Measurements from ENCODE around the gene CSNK1A1. TPM values are rescaled to one million over a fixed set of nuclear protein-coding genes. Genes with fewer than 3 reads are reported as not detected.
A peak's percentile ranks its signal among the peaks of the same experiment; 100 is the strongest.

CSNK1A1 gene
- total RNA-seq, 4 donors from 2014 or later = 283 to 347 (median 336) TPM

- H3K36me3 ChIP-seq = peaks cover 60 to 97% (median 78%) of the 10 kb centered on the region in 4 donors
- H3K4me3 ChIP-seq = no peak overlapping the region
- peaks cover 5 to 77% (median 40%) of the 10 kb centered on the region in 4 donors for H3K4me1 ChIP-seq
- 87% methylated on average over 2 of the region's 2 CpGs for WGBS
- TF ChIP-seq CTCF (IDR thresholded peaks at IDR 0.05) (no peak), POLR2AphosphoS5 (IDR thresholded peaks at IDR 0.05) (no peak), EP300 (IDR thresholded peaks at IDR 0.05) (no peak), POLR2A (IDR thresholded peaks at IDR 0.05; ENCODE audit: low read depth) (no peak)
- H3K27me3 ChIP-seq = no peaks in the 10 kb centered on the region
- H3K27ac ChIP-seq (replicated peaks in 1 of 4) = peak overlapping the region; percentile 50 to 68 (median 66)
- intact Hi-C loops (cut with DNase I) = loop anchor here (5.0 kb wide), 1 partner anchor 38 kb away; no protein-coding TSS in a partner anchor
- H3K9me3 ChIP-seq = no peaks in the 10 kb centered on the region
- DNase-seq (ENCODE audit: extremely low spot score) = no peak
These were observed 46.6 kb downstream of the CSNK1A1 start for GRCh38 chr5:149504677-149505076.

GRCh38 chr5:149503006-149503405, 48.2 kb downstream of the CSNK1A1 start:
- H3K9me3 ChIP-seq = no peaks in the 10 kb centered on the region
- no peak for DNase-seq (ENCODE audit: extremely low spot score)
- 69% methylated on average over 2 of the region's 2 CpGs for WGBS
- no peak overlapping the region for H3K4me3 ChIP-seq
- peaks cover 50 to 97% (median 72%) of the 10 kb centered on the region in 4 donors for H3K36me3 ChIP-seq
- no peaks in the 10 kb centered on the region for H3K27me3 ChIP-seq
- TF ChIP-seq POLR2AphosphoS5 (IDR thresholded peaks at IDR 0.05) (no peak), EP300 (IDR thresholded peaks at IDR 0.05) (no peak), CTCF (IDR thresholded peaks at IDR 0.05) (no peak), POLR2A (IDR thresholded peaks at IDR 0.05; ENCODE audit: low read depth) (no peak)
- peak overlapping the region; percentile 50 to 68 (median 66) for H3K27ac ChIP-seq (replicated peaks in 1 of 4)
- peaks cover 5 to 72% (median 43%) of the 10 kb centered on the region in 4 donors for H3K4me1 ChIP-seq
- intact Hi-C loops (cut with DNase I) = no loop called here

GRCh38 chr5:149500922-149501582, 50.2 kb downstream of the CSNK1A1 start:
- DNase-seq (ENCODE audit: extremely low spot score) = no peak
- peaks cover 31 to 90% (median 64%) of the 10 kb centered on the region in 4 donors for H3K36me3 ChIP-seq
- WGBS = 69% methylated on average over 5 of the region's 5 CpGs
- H3K4me1 ChIP-seq = peaks cover 12 to 79% (median 58%) of the 10 kb centered on the region in 4 donors
- no peaks in the 10 kb centered on the region for H3K27me3 ChIP-seq
- H3K27ac ChIP-seq (replicated peaks in 1 of 4) = peak overlapping the region; percentile 28 to 68 (median 44)
- no peak overlapping the region for H3K4me3 ChIP-seq
- TF ChIP-seq POLR2A (IDR thresholded peaks at IDR 0.05; ENCODE audit: low read depth) = no peak
- peak in 1 of 2 donors; percentile 36 for TF ChIP-seq POLR2AphosphoS5 (IDR thresholded peaks at IDR 0.05)
- intact Hi-C loops (cut with DNase I) = no loop called here
- no peaks in the 10 kb centered on the region for H3K9me3 ChIP-seq

- no peak for DNase-seq (ENCODE audit: extremely low spot score)
- WGBS = 93% methylated on average over 1 of the region's 1 CpG
These were observed 52.4 kb downstream of the CSNK1A1 start for GRCh38 chr5:149498724-149499336.

More at GRCh38 chr5:149498724-149499336, 52.4 kb downstream of the CSNK1A1 start:
- H3K9me3 ChIP-seq = no peaks in the 10 kb centered on the region
- H3K36me3 ChIP-seq = peaks cover 19 to 88% (median 52%) of the 10 kb centered on the region in 4 donors
- intact Hi-C loops (cut with DNase I) = loop anchor here (5.0 kb wide), 1 partner anchor 48 kb away; no protein-coding TSS in a partner anchor
- TF ChIP-seq POLR2AphosphoS5 (IDR thresholded peaks at IDR 0.05) (no peak), EP300 (IDR thresholded peaks at IDR 0.05) (no peak), CTCF (IDR thresholded peaks at IDR 0.05) (no peak), POLR2A (IDR thresholded peaks at IDR 0.05; ENCODE audit: low read depth) (no peak)
- H3K27me3 ChIP-seq = no peaks in the 10 kb centered on the region
- peak overlapping the region; percentile 36 to 93 (median 74) for H3K27ac ChIP-seq (replicated peaks in 1 of 4)
- H3K4me1 ChIP-seq = peaks cover 7 to 72% (median 52%) of the 10 kb centered on the region in 4 donors
- no peak overlapping the region for H3K4me3 ChIP-seq

All from esophagus muscularis mucosa (tissue), 4 donors.